KOPT-K1 (cell line): ENCODE measurements around the gene TTC23.
"Not testable (repeated sequence)": the region's sequence is repeated elsewhere in the genome, so short reads cannot be mapped to it uniquely, and the experiment has no call there.

ENCODE experiments used
- H3K27ac ChIP-seq: fragments of 200-600 bp; sonication (generic); 2 replicates; pipeline ENCODE4 v1.5.1; 2016; ENCODE audit warnings: antibody characterized with exemption, mild to moderate bottlenecking, low read depth, low read length; ENCODE audit not compliant: poor library complexity, severe bottlenecking
- H3K36me3 ChIP-seq: fragments of 200-600 bp; sonication (generic); 2 replicates; pipeline ENCODE4 v1.5.1; 2017; ENCODE audit warnings: antibody characterized with exemption, mild to moderate bottlenecking, low read length, moderate library complexity; ENCODE audit not compliant: insufficient read depth
- H3K9me3 ChIP-seq: fragments of 200-600 bp; sonication (generic); 2 replicates; pipeline ENCODE4 v1.5.1; 2017; ENCODE audit warnings: antibody characterized with exemption, low read length, mild to moderate bottlenecking; ENCODE audit not compliant: insufficient read depth, poor library complexity, severe bottlenecking

TTC23 gene

GRCh38 chr15:99264125-99264524 lies 14.7 kb upstream of the TTC23 start:
- no peaks in the 10 kb centered on the region for H3K36me3 ChIP-seq
- no peak overlapping the region for H3K27ac ChIP-seq
- no peaks in the 10 kb centered on the region for H3K9me3 ChIP-seq

- H3K9me3 ChIP-seq = no peaks in the 10 kb centered on the region
- H3K36me3 ChIP-seq = 0 out of 2 replicates have a peak, but pooled peaks cover 10% of the 10 kb centered on the region
- H3K27ac ChIP-seq = no peak overlapping the region
Observed at GRCh38 chr15:99257107-99257750, 7.8 kb upstream of the TTC23 start.

GRCh38 chr15:99253381-99254090 lies 4.2 kb upstream of the TTC23 start:
- H3K9me3 ChIP-seq = no peaks in the 10 kb centered on the region
- 0 out of 2 replicates have a peak, but pooled peaks cover 10% of the 10 kb centered on the region for H3K36me3 ChIP-seq
- H3K27ac ChIP-seq = no peak overlapping the region

- H3K9me3 ChIP-seq = no peaks in the 10 kb centered on the region
- peak overlapping the region; percentile 63 for H3K27ac ChIP-seq
- H3K36me3 ChIP-seq = 0 out of 2 replicates have a peak, but pooled peaks cover 6% of the 10 kb centered on the region
Observed at GRCh38 chr15:99252326-99252725, 2.9 kb upstream of the TTC23 start.

- Histone ChIP-seq H3K36me3 (no peaks in the 10 kb centered on the region), H3K9me3 (no peaks in the 10 kb centered on the region), H3K27ac (peak within 1 kb of the TSS; percentile 63)
Observed at GRCh38 chr15:99250857-99251841, 1.8 kb upstream of the TTC23 start, which contains the start of gene LRRC28. LRRC28 (plus strand) TSS chr15:99251481; CDS start chr15:99255958, 4,477 bp downstream.

GRCh38 chr15:99250494-99250856 lies 1.1 kb upstream of the TTC23 start:
- Histone ChIP-seq H3K27ac (peak overlapping the region; percentile 63), H3K36me3 (no peaks in the 10 kb centered on the region), H3K9me3 (no peaks in the 10 kb centered on the region)

- Histone ChIP-seq H3K9me3 (no peaks in the 10 kb centered on the region), H3K36me3 (no peaks in the 10 kb centered on the region), H3K27ac (no peak overlapping the region)
Observed at GRCh38 chr15:99250001-99250400, 620 bp upstream of the TTC23 start.

- H3K36me3 ChIP-seq = no peaks in the 10 kb centered on the region
- no peaks in the 10 kb centered on the region for H3K9me3 ChIP-seq
- H3K27ac ChIP-seq = no peak overlapping the region
Observed at GRCh38 chr15:99248000-99248715, 1.2 kb downstream of the TTC23 start.

GRCh38 chr15:99247062-99247461 lies 2.3 kb downstream of the TTC23 start:
- Histone ChIP-seq H3K36me3 (no peaks in the 10 kb centered on the region), H3K27ac (no peak overlapping the region), H3K9me3 (no peaks in the 10 kb centered on the region)

- Histone ChIP-seq H3K36me3 (no peaks in the 10 kb centered on the region), H3K27ac (no peak overlapping the region)
Observed at GRCh38 chr15:99244306-99244705, 5.1 kb downstream of the TTC23 start.

GRCh38 chr15:99241752-99242151 lies 7.6 kb downstream of the TTC23 start:
- Histone ChIP-seq H3K36me3 (no peaks in the 10 kb centered on the region), H3K27ac (no peak overlapping the region), H3K9me3 (no peaks in the 10 kb centered on the region)

More at GRCh38 chr15:99244306-99244705, 5.1 kb downstream of the TTC23 start:
- H3K9me3 ChIP-seq = no peaks in the 10 kb centered on the region

GRCh38 chr15:99239545-99240198 lies 9.7 kb downstream of the TTC23 start:
- no peak overlapping the region for H3K27ac ChIP-seq
- H3K36me3 ChIP-seq = no peaks in the 10 kb centered on the region
- no peaks in the 10 kb centered on the region for H3K9me3 ChIP-seq

GRCh38 chr15:99238849-99239248 lies 10.5 kb downstream of the TTC23 start:
- Histone ChIP-seq H3K9me3 (no peaks in the 10 kb centered on the region), H3K36me3 (no peaks in the 10 kb centered on the region), H3K27ac (no peak overlapping the region)

- H3K9me3 ChIP-seq, H3K36me3 ChIP-seq, H3K27ac ChIP-seq: not testable (repeated sequence)
Observed at GRCh38 chr15:99234160-99234559, 15.2 kb downstream of the TTC23 start.
